H1 (cell line): ENCODE results near the gene FAHD2B.
"Not testable (repeated sequence)": the region's sequence is repeated elsewhere in the genome, so short reads cannot be mapped to it uniquely, and the experiment has no call there.

Experiments used
- ATF2 ChIP-seq: IDR thresholded peaks from 2 replicates; pipeline ENCODE4 v1.6.1; 2012; ENCODE audit warnings: low read length, inconsistent platforms
- CHD2 ChIP-seq: IDR thresholded peaks from 2 replicates; pipeline ENCODE4 v1.6.1; 2012; ENCODE audit warnings: low read length, improper control_type of control experiment
- CREB1 ChIP-seq: IDR thresholded peaks from 2 replicates; pipeline ENCODE4 v1.6.1; 2012; ENCODE audit warnings: inconsistent platforms
- CTCF ChIP-seq, 3 experiments: IDR thresholded peaks; 1 replicate in 2 of 3; 2 replicates in 1 of 3; pipeline versions ENCODE4 v1.5.1 to v1.6.1; 2011; ENCODE audit warnings: low read length in 3 of 3, mild to moderate bottlenecking in 3 of 3, inconsistent platforms in 2 of 3, low read depth in 1 of 3, moderate library complexity in 1 of 3; ENCODE audit not compliant: insufficient read depth in 1 of 3; ENCODE audit errors: control extremely low read depth in 1 of 3
- EP300 ChIP-seq, 2 experiments: IDR thresholded peaks; 1 replicate in 1 of 2; 2 replicates in 1 of 2; pipeline ENCODE4 v1.6.1; 2011 to 2012; ENCODE audit warnings: low read depth in 2 of 2, low read length in 2 of 2, mild to moderate bottlenecking in 2 of 2, borderline replicate concordance in 1 of 2, inconsistent platforms in 1 of 2, moderate library complexity in 1 of 2
- FOSL1 ChIP-seq: IDR thresholded peaks from 2 replicates; pipeline ENCODE4 v1.6.1; 2011; ENCODE audit warnings: mild to moderate bottlenecking, low read depth, low read length, moderate library complexity; ENCODE audit not compliant: insufficient read depth
- PHF8 ChIP-seq: fragments of 200-600 bp; sonication (generic); conservative IDR thresholded peaks from 2 replicates; pipeline ENCODE4 v1.7.1; 2012; ENCODE audit warnings: low read depth, mild to moderate bottlenecking, inconsistent platforms, low read length, moderate library complexity
- POLR2A ChIP-seq, 2 experiments: IDR thresholded peaks; 1 replicate in 1 of 2; 2 replicates in 1 of 2; pipeline ENCODE4 v1.6.1; 2011; ENCODE audit warnings: low read depth in 2 of 2, low read length in 2 of 2, mild to moderate bottlenecking in 2 of 2; ENCODE audit errors: control extremely low read depth in 1 of 2
- RAD21 ChIP-seq, 2 experiments: IDR thresholded peaks in 1 of 2; conservative IDR thresholded peaks in 1 of 2; 2 replicates each; pipeline ENCODE4 v1.6.1; 2011; ENCODE audit warnings: low read depth in 2 of 2, low read length in 2 of 2, improper control_type of control experiment in 1 of 2, inconsistent platforms in 1 of 2, mild to moderate bottlenecking in 1 of 2, moderate library complexity in 1 of 2
- RXRA ChIP-seq: IDR thresholded peaks from 2 replicates; pipeline ENCODE4 v1.6.1; 2011; ENCODE audit warnings: low read depth, mild to moderate bottlenecking, low read length, moderate library complexity; ENCODE audit not compliant: insufficient read depth
- SAP30 ChIP-seq: fragments of 300-600 bp; sonication (generic); IDR thresholded peaks from 2 replicates; pipeline ENCODE4 v1.7.1; 2012; ENCODE audit warnings: low read length, moderate library complexity, mild to moderate bottlenecking, inconsistent platforms; ENCODE audit not compliant: insufficient read depth, insufficient replicate concordance
- SP1 ChIP-seq: IDR thresholded peaks from 2 replicates; pipeline ENCODE4 v1.6.1; 2011; ENCODE audit warnings: low read depth, low read length
- SP2 ChIP-seq: IDR thresholded peaks from 2 replicates; pipeline ENCODE4 v1.6.1; 2012; ENCODE audit warnings: mild to moderate bottlenecking, low read length, inconsistent platforms

GRCh38 chr2:97068722-97069121 is 26.0 kb downstream of the FAHD2B start:
- not testable (repeated sequence) for TF ChIP-seq FOSL1; ATF2; SP1; SP2; EP300 (IDR thresholded peaks at IDR 0.05; ENCODE audit: borderline replicate concordance in 1 of 2, low read depth in 2 of 2, low read length in 2 of 2); POLR2A (IDR thresholded peaks at IDR 0.05; ENCODE audit: control extremely low read depth in 1 of 2, low read depth in 2 of 2, low read length in 2 of 2); RAD21 (IDR thresholded peaks at IDR 0.05 in 1 of 2, conservative IDR thresholded peaks at IDR 0.05 in 1 of 2; ENCODE audit: low read depth in 2 of 2, low read length in 2 of 2); CTCF (IDR thresholded peaks at IDR 0.05; ENCODE audit: control extremely low read depth in 1 of 3, insufficient read depth in 1 of 3, low read depth in 1 of 3, low read length in 3 of 3); PHF8; CREB1; SAP30; CHD2; RXRA
